ENCODE measurements around the gene RNASE13.
A peak's percentile ranks its signal among the peaks of the same experiment; 100 is the strongest.
"Not testable (repeated sequence)": the region's sequence is repeated elsewhere in the genome, so short reads cannot be mapped to it uniquely, and the experiment has no call there.

The RNASE13 gene

DNA sequence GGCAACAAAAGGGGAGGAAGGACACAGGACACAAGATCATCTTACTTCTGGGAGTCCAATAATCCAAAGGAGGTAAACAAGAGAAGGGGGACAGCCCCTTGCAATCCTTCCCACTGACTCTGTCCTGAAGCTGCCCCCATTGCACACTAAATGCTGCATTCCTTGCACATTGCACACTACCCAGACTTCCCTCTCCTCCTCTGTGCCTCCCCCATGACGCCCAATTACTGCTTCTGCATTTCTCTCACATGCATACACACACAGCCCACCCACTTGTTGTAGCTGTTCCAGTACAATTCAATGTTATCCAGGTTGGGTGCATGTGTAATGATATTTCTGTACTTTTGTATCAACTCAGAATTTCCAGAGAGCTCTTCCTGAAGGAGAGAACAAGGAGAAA is 15.2 kb downstream of the RNASE13 start:
- DNase-seq, result no peak

DNA sequence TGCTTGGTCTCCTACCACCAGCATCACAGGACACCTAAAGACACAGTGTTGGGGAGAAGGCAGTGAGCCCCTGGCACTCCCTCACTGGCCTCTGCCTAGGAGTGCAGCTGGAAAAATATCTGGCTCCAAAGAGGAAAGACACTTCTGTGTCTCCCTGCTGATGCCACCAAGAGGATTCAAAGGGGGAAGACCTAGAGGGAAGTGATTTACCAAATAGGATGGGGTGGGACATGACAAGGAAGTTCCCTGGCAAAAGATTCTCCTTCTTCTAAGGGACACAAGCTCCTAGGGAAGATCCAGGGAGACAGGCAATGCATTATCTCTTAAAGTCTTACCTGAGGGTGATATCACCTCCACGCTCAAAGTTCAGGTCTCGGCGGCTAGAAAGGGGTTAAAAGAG is 15.8 kb downstream of the RNASE13 start:
- DNase-seq, result no peak

DNA sequence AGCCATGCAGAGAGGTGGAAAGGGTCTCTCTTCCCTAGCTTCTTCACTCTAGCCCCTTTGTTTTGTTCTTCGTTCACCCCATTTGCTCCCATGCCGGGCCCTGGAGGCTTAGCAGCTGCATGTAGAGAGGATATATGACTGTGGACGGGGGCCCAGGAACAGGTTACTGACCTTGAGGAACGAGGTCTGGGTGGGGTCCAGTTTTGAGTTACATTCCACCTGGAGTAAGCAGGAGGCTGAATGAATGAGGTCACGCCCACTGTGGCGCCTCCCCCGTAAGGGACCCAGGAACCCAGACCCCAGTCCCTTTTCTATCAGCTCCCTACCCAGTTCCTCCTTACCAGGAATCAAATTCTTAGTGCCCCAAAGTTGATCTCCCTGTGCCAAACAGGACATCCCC is 16.3 kb downstream of the RNASE13 start:
- no peak for DNase-seq

DNA sequence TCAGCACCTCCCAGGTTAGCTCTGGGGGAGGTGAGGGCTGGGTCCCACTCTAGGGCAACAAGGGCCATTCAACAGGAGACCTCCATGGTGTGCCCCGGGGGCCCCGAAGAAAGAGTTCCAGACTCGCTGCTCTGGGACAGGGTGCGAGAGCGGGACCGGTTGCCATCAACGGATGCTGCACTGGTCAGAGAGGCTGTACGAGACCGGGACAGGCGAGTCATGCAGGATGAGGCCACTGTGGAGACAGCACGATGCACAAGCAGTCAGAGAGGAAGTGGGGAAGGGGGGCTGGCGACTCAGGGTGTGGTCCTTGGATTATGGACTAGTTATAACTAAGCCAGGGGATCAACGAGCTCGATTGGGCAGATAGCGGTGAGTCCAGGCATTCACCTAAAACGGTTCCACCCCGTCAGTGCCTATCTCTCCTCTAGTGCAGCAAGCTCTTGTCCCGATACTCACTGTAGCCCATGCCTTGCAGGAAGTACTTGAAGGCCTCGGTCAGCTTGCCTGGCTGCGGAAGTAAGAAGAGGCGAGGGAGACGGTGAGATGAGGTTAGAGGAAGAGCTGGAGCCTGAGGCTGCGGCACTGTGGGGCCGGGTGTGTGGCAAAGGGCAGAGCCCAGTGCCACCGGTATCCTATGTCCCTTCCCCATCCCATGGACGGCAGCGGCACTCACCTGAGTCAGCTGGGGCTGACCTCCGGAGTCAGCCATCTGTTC is 16.9 kb downstream of the RNASE13 start:
- no peak for DNase-seq

DNA sequence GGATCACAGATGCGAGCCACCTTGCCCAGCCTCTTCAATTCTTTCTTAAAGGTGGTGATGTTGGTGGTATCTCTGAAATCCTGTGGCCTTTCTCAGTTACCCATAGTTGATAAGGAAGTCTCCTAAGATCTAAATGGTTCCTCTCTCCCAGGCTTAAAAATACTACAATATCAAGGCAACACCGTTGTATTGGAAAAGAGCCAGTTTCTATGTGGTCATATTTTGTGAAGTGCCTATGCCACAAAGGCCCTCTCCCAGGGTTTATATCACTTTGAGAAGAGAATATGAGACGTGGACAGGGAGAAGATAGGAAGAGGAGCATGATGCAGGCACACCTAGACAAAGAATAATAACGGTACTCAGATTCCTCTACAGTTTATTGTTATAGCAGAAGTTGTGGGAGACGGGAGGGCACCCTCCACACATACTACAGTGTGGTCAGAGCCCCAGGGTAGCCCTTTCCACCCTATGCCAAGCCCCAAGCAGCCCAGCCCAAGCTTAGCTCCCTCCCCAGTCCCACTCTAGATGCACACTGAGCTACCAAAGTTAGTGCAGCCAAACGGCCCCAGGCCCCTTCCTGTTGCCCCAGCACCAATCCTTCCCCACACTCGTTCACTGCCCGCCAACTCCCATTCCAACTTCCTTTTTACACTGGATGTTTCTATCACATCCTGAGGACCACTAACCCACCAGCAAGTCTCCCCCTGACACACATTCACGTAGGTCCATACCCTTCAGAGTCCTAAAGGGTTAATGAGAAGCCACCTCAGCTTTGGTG is 18.0 kb downstream of the RNASE13 start:
- DNase-seq, result no peak

DNA sequence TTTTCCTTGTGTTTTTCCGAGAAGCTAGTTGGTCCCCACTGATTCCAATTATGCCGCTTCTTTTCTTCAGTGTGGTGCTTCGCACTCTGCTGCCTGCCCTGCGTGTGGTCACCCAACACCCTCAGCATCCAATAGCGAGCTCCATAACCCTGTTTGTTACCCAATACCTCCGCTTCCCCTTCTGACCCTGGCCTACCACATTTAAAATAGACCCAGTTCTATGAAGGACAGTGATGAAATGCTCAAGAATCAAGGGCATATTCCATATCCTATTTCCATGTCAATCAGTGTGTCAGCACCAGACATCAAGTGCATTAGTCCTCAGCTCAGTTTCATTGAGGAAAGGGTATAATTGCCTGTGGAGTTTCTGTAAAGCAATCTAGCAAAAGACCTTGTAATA is 19.3 kb downstream of the RNASE13 start:
- DNase-seq, result no peak

DNA sequence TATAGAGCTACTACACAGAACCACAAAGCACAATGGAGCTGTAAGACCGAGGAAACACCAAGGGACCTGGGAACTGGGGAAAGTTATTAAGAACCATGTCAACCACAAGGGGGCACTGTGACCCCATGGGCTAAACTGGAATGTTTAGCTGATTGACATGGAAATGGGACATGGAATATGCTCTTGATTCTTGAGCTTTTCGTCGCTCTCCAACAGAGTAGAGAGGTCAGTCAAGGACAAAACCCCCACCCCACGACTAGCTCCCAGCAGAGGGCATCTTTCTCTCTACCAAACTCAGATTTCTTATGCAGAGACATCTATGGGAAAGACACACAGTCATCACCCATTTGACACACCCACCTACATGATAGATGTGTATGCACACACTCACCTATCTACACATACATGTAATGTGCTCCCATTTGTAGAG is 19.8 kb downstream of the RNASE13 start:
- DNase-seq, result peak; percentile 86 to 89

DNA sequence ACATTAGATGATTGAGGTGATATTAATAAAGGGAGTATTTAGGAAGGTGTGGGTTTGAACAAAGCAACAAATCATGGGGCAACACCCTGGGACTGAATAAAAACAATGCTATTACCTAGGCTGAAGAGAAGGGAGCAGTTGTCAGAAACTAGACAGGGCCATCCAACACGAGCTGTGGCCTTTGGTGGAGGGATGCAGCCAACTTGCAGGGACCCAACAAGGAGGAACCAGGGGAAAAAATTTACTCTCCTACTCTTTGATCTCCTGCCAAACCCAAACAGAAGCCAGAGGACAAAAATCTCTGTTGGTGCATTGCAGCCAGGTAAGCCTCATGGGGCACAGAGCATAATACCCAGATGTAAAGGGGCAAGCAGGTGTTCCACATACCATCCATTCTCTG is 23.5 kb downstream of the RNASE13 start:
- no peak for DNase-seq

DNA sequence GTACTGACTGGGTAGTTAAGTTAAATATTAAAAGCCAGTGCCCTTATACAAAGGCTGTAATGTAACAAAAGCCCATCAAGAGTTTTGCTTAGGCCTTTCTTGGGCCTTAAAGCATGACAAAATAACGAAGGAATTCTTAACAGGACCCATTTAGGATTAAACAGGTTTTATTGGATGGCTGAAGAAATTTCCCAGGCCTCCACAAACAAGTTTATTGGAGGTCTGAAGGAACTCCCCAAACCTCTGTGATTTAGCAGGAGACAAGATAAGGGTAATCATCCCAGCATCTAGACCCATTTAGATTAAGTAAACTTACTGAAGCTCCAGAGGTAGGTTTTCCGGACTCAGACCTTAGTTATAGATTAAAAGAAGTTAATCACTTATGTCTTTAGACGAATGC is 24.9 kb downstream of the RNASE13 start:
- not testable (repeated sequence) for DNase-seq

DNA sequence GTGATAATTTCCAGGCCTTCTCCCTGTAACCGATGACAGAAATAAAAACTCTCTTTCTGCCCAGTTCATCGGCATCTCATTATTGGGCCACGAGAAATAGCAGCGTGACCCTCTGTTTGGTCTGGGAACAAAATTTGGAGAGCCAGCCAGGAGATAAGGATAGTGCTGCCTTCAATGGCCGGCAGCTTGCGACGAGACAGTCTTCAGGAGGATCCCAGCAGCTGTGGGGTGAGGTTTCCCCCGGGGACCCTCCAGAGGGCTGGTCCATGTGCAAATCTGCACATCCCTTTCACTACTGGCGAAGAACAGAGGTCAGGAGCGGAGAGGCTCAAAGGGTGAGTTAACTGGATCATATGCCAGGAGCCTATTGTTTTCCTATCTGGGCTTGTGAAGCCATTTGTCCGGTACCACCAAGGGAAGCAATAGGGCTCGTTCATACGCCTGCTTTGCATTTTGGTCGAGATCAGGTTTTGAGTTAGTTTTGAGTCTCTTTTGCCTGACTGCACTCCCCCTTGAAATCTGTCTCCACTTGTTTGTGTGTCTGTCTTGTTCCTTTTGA is 30.7 kb downstream of the RNASE13 start:
- DNase-seq, result no peak

DNA sequence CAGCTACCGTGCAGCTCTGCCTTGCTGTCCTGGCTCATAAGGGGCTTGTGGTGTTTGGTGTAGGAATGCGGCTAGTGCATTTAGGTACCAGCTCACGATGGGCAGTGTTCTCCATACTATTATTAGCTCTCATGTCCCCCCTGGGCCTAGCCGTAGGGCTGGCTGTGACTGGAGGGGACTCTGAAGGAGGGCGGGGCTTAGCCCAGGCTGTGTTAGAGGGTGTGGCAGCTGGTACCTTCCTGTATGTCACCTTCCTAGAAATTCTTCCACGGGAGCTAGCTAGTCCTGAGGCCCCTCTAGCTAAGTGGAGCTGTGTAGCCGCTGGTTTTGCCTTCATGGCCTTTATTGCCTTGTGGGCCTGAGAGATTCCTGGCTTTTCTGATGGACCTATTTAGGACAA is 33.4 kb downstream of the RNASE13 start:
- no peak for DNase-seq

DNA sequence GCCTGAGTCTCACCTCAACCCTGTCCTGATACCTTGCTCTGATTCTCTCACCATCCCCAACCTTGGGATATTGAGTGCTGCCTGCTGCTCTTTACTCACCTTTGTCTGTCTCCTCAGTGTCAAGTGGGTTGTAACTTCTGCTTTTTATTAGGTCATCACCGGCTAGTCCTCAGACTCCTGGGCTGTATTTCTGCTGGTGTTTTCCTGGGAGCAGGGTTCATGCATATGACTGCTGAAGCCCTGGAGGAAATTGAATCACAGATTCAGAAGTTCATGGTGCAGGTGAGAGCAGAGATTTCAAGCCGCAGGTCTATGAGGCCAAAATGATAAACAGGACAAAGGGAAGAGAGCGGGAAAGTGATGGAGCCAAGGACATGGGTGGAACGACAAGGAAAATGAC is 35.0 kb downstream of the RNASE13 start:
- DNase-seq, result no peak

DNA sequence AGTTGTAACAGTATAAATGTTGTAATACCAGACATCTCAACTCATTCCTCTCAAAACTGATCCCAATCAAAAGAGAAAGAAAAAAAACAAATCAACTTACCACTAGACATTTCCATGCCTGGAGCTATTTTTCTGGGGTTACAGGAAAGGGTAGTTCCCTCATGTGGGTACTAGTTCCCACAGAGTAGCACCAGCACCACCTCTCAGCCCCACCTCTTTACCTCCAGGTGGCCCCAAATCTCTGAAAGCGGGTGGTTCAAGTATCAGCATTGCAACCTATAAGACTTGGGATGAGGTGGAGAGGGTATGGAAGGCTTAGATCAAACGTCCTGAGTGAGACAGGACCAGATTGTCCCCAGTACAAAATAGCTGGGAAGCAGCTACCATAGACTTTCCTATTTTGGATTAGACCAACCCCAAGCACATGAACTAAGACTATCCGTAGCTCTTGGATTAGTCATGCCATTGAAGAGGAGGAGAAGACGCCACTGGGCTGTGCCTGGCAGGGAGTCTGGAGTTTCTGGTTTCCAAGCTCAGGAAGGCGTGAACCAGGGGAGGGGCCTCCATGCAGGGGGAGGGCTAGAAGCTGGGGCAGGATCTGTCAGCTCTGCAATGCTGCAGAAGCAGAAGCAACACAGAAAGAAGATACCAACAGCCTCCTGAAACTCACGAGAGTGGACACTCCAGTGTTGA is 35.8 kb downstream of the RNASE13 start, which contains the start of gene SLC39A2:
TSS of gene SLC39A2 (plus strand) at position 620 of the 693 bp plus-strand sequence. CDS start 154 bp downstream, outside the sequence.
- no peak for DNase-seq

DNA sequence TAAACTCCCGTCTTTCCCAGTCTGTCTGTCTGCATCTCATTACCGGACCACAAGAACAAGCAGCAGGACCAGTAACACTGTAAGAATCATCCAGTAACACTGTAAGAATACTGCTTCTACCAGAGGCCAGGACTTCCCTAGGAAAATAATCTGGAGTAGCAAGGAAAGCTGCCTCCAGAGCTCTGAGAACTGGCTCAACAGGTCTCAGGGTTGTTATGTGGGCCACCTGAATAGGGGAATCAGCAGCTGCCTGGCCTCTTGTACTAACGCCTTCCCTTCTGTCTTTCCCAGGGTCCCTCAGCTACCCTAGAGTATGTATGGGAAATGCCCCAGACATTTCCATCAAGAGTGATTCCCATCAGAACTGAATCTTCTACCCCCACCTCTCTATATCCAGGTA is 36.5 kb downstream of the RNASE13 start:
- DNase-seq, result no peak

DNA sequence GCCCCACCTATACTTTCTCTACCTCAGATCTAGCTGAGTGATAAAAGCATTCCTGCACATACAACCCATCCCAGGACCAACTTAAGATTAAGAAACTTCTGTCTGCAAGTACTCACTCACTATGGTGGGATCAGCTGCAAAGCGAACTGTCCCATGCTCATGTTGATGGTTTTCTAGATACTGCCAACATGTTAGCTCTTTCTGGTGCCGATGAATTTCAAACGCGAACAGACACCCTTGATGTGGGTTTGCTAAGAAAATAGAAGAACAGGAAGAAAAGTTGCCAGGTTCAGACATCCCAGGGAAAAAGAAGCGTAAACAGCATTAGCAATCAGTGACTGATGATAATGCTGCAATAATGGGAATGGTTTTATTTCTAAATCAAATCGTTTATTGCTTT is 37.0 kb downstream of the RNASE13 start:
- DNase-seq, result no peak

DNA sequence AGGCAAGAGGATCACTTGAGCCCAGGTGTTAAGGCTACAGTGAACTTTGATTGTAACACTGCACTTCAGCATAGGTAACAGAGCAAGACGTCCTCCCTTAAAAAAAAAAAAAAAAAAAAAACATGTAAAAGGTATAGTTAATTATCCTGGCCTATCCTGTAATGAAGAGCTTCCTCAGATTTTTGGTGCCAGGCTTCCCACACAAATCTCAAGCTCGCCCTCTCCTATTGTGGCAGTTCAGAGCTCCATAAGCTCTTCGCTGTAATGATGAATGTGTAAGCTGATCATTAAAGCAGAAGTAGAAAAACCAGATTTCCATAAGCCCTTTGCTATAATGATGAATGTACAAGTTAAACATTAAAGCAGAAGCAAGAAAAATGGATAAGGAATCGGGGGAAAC is 37.5 kb downstream of the RNASE13 start:
- no peak for DNase-seq

DNA sequence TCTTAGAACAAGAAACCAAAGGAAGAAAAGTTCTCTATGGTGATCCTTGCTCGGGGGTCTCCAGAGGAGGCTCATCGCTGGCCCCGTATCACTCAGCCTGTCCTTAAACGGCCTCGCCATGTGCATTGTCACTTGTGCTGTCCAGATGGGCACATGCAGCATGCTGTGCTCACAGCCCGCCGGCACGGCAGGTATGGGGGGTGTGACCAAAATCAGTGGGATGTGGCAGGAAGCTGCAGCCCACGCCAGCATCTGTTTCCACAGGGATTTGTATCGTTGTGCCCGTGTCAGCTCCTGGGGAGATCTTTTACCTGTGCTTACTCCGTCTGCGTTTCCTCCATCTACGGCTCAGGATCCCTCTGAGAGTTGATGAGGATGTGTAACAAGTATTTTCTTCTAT is 38.1 kb downstream of the RNASE13 start:
- no peak for DNase-seq

DNA sequence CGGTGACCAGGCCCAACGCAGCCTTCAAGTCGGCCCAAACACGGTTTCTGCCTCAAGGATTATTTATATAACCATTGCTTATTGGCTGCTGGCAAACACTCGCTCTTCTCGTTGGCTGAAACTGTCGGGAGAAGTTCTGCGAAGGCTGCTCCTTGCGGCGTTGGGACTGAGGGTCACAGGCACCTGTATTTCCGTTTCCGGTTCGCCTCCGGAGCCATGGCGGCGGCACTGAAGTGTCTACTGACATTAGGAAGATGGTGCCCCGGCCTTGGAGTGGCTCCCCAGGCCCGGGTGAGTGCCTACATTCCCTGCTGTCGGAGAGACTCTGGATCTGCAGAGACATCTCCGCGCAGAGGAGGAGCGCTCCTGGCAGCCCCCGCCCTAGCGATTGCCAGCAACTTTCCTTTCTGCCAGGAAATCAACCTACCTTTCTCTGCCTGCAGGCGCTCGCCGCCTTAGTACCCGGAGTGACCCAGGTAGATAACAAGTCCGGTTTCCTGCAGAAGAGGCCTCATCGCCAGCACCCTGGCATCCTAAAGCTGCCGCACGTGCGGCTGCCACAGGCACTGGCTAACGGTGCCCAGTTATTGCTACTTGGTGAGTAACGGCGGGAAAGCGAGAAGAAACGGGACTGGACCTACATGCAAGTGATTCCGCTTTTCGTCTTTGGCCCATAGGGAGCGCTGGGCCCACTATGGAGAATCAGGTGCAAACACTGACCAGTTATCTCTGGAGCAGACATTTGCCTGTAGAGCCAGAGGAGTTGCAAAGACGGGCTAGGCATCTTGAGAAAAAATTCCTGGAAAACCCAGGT is 44.6 kb downstream of the RNASE13 start, which contains the start of gene METTL17:
TSS of gene METTL17 (plus strand) at position 194 of the 814 bp plus-strand sequence. CDS start at position 217, 23 bp downstream.
- peak; percentile 88 to 89 for DNase-seq

DNA sequence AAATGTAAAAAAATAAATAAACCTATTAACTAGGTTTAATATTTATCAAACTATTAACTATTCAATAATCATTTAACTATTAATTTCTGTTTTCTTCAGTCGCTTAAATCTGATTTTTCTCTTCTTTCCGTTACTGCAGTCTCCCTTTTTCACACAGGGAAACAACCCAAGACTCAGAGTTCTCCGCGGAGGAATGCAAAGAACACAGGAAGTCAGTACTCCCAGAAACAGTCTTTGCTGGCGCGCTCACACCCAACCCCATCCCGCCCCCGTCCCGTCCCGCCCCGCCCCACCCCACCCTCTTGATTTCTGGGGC is 45.2 kb downstream of the RNASE13 start:
- no peak for DNase-seq

DNA sequence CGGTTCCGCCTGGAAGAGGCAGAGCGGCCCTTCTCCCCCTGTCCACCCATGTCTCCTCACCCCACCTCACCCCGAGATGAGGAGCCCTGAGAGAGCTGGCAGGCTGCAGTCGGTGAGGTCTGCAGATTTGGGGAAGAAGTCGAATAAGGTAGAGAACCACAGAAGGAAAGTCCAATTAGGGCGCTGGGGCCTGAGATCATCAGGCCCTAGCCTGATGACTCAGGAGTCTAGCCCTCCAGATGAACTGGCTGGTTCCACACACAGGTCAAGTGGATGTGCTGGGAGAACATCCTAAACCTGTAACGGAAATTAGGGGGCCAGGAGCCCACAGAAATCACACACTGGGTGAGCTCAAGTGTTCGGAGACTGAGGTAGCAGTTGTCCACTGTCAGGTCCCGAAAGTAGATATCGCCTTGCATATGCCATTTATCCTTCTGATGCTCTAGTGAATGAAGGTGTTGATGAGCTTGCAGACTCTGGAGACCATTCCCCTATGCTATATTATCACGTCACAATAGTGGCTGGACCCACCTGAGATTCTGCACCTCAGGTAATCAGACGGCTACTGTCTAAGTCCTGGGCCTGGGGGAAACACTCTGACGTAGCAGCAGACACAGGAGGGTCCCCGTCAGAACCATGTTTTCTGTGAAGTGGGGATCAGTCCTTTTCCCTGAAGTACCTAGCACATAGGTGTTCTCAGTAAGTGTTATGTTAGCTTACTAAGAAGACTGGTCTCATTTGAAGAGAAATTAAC is 45.7 kb downstream of the RNASE13 start:
- DNase-seq, result no peak

DNA sequence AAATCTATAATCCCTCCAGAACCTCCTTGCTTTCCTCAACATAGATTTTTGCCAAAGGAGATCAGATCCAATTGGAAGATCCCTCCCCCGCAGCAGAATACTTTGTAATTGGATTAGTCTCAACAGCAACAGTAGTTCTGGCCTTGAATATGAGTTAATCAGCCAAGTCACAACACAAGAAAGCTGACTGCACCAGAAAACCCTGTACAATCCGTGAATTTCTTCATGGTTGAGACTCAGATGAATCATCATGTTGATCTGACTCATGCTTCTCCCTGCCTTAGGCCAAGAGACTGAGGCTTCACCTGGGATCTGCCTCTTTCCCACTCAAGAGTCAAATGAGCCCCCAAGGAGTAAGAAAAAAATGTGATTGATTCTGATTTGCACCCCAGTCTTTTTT is 47.8 kb downstream of the RNASE13 start:
- no peak for DNase-seq

DNA sequence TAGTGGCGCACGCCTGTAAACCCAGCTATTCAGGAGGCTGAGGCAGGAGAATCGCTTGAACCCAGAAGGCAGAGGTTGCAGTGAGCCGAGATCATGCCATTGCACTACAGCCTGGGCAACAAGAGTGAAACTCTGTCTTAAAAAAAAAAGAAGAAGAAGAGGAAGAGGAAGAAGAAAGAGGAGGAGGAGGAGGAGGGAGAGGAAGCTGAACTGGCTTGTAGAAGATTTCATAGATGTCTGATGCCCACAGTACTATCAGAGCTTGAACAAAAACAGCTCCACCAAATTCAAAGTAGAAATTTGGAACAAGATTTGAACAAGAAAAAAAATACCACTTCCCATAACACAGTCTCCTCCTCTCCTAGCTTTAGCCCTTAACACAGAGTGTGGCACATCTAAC is 49.0 kb downstream of the RNASE13 start:
- DNase-seq, result not testable (repeated sequence)

All from stimulated activated CD4-positive, alpha-beta T cell treated with anti-CD3 and anti-CD28 coated beads, Interleukin-2, amount 100 ng/mL, for 24 hours (primary cell).